Vagina (tissue), 2 donors: ENCODE data around the gene ZBTB33. TPM values are rescaled to one million over a fixed set of nuclear protein-coding genes. Genes with fewer than 3 reads are reported as not detected.

ENCODE experiments used
- DNase-seq, 2 donors: peaks; one replicate each; pipeline ENCODE4 v3.0.0-alpha.2; 2017; ENCODE audit errors: extremely low spot score in 2 of 2
- H3K27ac ChIP-seq: fragments of 200-600 bp; sonication (generic); one replicate; pipeline ENCODE4 v1.5.1; 2019
- H3K27me3 ChIP-seq: fragments of 200-600 bp; sonication (generic); one replicate; pipeline ENCODE4 v1.5.1; 2019
- H3K36me3 ChIP-seq, 2 donors: fragments of 200-600 bp; sonication (generic); one replicate each; pipeline ENCODE4 v1.5.1; 2017 to 2019
- H3K4me1 ChIP-seq: fragments of 200-600 bp; sonication (generic); one replicate; pipeline ENCODE4 v1.5.1; 2019
- H3K4me3 ChIP-seq, 2 donors: fragments of 200-600 bp; sonication (generic); 1 replicate in 1 of 2; 2 replicates in 1 of 2; pipeline ENCODE4 v1.5.1; 2016 to 2019
- H3K9me3 ChIP-seq: fragments of 200-600 bp; sonication (generic); one replicate; pipeline ENCODE4 v1.5.1; 2019
- POLR2A ChIP-seq, 2 donors: fragments of 450-650 bp; IDR thresholded peaks; one replicate each; pipeline ENCODE4 v1.6.1; 2017; ENCODE audit warnings: antibody characterized with exemption in 2 of 2, mild to moderate bottlenecking in 2 of 2, moderate library complexity in 2 of 2
- POLR2AphosphoS5 ChIP-seq, 2 donors: sonication (generic); formaldehyde crosslinking; IDR thresholded peaks; one replicate each; pipeline ENCODE4 v1.9.0; 2017; ENCODE audit warnings: antibody characterized with exemption in 2 of 2, mild to moderate bottlenecking in 2 of 2, low read depth in 1 of 2; ENCODE audit not compliant: insufficient read depth in 1 of 2
- intact Hi-C: fragments of 100-400 bp; cut with DNase I; formaldehyde crosslinking; loops from one replicate; pipeline ENCODE4 v1.15.1; 2023
- total RNA-seq: library from RNA; depleted of rRNA; stranded (reverse); fragments of >200 nt; gene quantifications from one replicate; pipeline ENCODE4 v1.2.3, GENCODE V29; 2016
- TF ChIP-seq, protein P1 (sequence below), 3 experiments: fragments of 450-650 bp in 2 of 3; fragments of 200-600 bp in 1 of 3; sonication (generic) in 1 of 3; IDR thresholded peaks; one replicate each; pipeline ENCODE4 v1.5.1; 2017 to 2019; ENCODE audit warnings: antibody characterized with exemption in 3 of 3, mild to moderate bottlenecking in 2 of 3, moderate library complexity in 2 of 3

The ZBTB33 gene
- total RNA-seq, 1 donor from 2014 or later: 8.8 TPM

DNA sequence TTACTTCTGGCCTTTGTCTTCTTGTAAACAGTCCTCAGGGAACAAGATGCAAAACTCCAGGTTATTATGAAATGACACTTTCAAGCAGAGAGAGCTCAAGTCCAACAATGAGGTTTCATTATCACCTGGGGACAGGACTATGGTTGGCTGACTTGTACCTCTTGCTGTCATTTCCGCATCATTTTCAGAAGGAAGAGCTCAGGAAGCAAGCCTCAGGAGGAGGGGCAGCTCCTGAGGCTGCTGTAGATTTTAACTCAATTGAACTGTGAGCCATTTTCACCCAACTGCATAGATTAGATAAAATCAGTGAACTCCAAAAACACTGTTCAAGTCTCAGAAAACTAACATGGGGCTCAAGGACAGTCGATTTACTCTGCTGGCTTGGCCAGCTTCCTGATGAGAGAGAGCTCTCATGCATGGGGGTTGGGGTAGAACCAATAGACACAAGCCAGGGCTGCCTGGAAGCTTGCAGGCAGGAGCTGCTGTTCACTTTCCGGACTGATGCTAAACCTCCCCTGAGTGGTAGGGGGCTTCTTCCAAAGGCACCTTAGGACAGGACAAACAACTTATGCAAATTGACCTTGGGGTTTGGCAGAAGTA, 37.0 kb downstream of the ZBTB33 start:
- H3K4me1 ChIP-seq: no peaks in the 10 kb centered on the region
- no peaks in the 10 kb centered on the region for H3K9me3 ChIP-seq
- H3K27ac ChIP-seq: no peak overlapping the region
- no peak overlapping the region for H3K4me3 ChIP-seq
- no peak for DNase-seq
- no peaks in the 10 kb centered on the region for H3K36me3 ChIP-seq
- H3K27me3 ChIP-seq: no peaks in the 10 kb centered on the region
- TF ChIP-seq POLR2AphosphoS5 (IDR thresholded peaks at IDR 0.05; ENCODE audit: insufficient read depth in 1 of 2, low read depth in 1 of 2) (no peak), POLR2A (IDR thresholded peaks at IDR 0.05) (no peak)
- TF ChIP-seq, protein P1, sequence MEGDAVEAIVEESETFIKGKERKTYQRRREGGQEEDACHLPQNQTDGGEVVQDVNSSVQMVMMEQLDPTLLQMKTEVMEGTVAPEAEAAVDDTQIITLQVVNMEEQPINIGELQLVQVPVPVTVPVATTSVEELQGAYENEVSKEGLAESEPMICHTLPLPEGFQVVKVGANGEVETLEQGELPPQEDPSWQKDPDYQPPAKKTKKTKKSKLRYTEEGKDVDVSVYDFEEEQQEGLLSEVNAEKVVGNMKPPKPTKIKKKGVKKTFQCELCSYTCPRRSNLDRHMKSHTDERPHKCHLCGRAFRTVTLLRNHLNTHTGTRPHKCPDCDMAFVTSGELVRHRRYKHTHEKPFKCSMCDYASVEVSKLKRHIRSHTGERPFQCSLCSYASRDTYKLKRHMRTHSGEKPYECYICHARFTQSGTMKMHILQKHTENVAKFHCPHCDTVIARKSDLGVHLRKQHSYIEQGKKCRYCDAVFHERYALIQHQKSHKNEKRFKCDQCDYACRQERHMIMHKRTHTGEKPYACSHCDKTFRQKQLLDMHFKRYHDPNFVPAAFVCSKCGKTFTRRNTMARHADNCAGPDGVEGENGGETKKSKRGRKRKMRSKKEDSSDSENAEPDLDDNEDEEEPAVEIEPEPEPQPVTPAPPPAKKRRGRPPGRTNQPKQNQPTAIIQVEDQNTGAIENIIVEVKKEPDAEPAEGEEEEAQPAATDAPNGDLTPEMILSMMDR (IDR thresholded peaks at IDR 0.05): no peak
- intact Hi-C loops: no loop called here

GRCh38 chrX:120290107-120290506, 39.5 kb downstream of the ZBTB33 start:
- no peak for TF ChIP-seq POLR2AphosphoS5 (IDR thresholded peaks at IDR 0.05; ENCODE audit: insufficient read depth in 1 of 2, low read depth in 1 of 2)
- TF ChIP-seq POLR2A (IDR thresholded peaks at IDR 0.05): no peak
- TF ChIP-seq, protein P1 (IDR thresholded peaks at IDR 0.05): no peak
- no peaks in the 10 kb centered on the region for H3K4me1 ChIP-seq
- no peak for DNase-seq
- H3K27ac ChIP-seq: no peak overlapping the region
- H3K4me3 ChIP-seq: no peak overlapping the region
- H3K36me3 ChIP-seq: no peaks in the 10 kb centered on the region
- H3K27me3 ChIP-seq: no peaks in the 10 kb centered on the region
- no peaks in the 10 kb centered on the region for H3K9me3 ChIP-seq
- intact Hi-C loops: no loop called here

- Histone ChIP-seq H3K4me1 (no peaks in the 10 kb centered on the region), H3K9me3 (no peaks in the 10 kb centered on the region), H3K27me3 (no peaks in the 10 kb centered on the region), H3K27ac (no peak overlapping the region), H3K36me3 (no peaks in the 10 kb centered on the region), H3K4me3 (no peak overlapping the region)
- intact Hi-C loops: no loop called here
- no peak for DNase-seq
- TF ChIP-seq, protein P1 (IDR thresholded peaks at IDR 0.05): no peak
- TF ChIP-seq POLR2A (IDR thresholded peaks at IDR 0.05) (no peak), POLR2AphosphoS5 (IDR thresholded peaks at IDR 0.05; ENCODE audit: insufficient read depth in 1 of 2, low read depth in 1 of 2) (no peak)
Observed at GRCh38 chrX:120291211-120291610, 40.6 kb downstream of the ZBTB33 start.

DNA sequence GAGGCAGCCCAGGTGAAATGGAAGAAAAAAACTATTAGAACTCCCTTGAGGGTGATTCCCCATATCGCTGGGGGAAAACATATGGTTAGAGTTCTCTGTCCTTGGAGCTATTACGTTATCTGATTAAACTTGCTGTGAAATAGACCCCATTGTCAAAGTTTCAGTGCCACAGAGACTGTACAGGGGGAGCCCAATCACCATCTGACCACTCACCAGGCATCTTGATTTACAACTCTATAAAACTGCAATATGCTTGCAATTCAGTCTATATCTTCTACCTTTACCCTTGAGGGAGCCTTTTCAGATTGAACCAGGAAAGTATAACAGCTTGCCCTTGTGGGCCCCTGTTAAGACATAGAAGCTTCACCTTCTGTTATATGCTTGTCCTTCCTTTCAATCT, 42.4 kb downstream of the ZBTB33 start:
- H3K4me3 ChIP-seq: no peak overlapping the region
- H3K27me3 ChIP-seq: no peaks in the 10 kb centered on the region
- intact Hi-C loops: no loop called here
- no peaks in the 10 kb centered on the region for H3K9me3 ChIP-seq
- H3K36me3 ChIP-seq: no peaks in the 10 kb centered on the region
- DNase-seq: no peak
- H3K27ac ChIP-seq: no peak overlapping the region
- H3K4me1 ChIP-seq: no peaks in the 10 kb centered on the region
- TF ChIP-seq, protein P1 (IDR thresholded peaks at IDR 0.05): no peak
- no peak for TF ChIP-seq POLR2AphosphoS5 (IDR thresholded peaks at IDR 0.05; ENCODE audit: insufficient read depth in 1 of 2, low read depth in 1 of 2)
- TF ChIP-seq POLR2A (IDR thresholded peaks at IDR 0.05): no peak

- no peak for DNase-seq
- TF ChIP-seq, protein P1 (IDR thresholded peaks at IDR 0.05): no peak
- TF ChIP-seq POLR2AphosphoS5 (IDR thresholded peaks at IDR 0.05; ENCODE audit: insufficient read depth in 1 of 2, low read depth in 1 of 2): no peak
- no peak for TF ChIP-seq POLR2A (IDR thresholded peaks at IDR 0.05)
- no peaks in the 10 kb centered on the region for H3K36me3 ChIP-seq
- no peak overlapping the region for H3K27ac ChIP-seq
- H3K4me1 ChIP-seq: no peaks in the 10 kb centered on the region
- H3K9me3 ChIP-seq: no peaks in the 10 kb centered on the region
- H3K4me3 ChIP-seq: no peak overlapping the region
- intact Hi-C loops: no loop called here
- H3K27me3 ChIP-seq: no peaks in the 10 kb centered on the region
Observed at GRCh38 chrX:120294651-120295050, 44.0 kb downstream of the ZBTB33 start.
